CD4-positive, alpha-beta T cell (primary cell): ENCODE results near the gene TWF2. TPM values are rescaled to one million over a fixed set of nuclear protein-coding genes. Genes with fewer than 3 reads are reported as not detected.

Experiments
- ATAC-seq: fragments of 200-7000 bp; cut with Tn5 transposase; one replicate; pipeline ENCODE4 v1.10.0; 2022; ENCODE audit warnings: mild to moderate bottlenecking; ENCODE audit not compliant: poor library complexity
- CTCF ChIA-PET: fragments of 350-600 bp; sonication (Branson Sonifier 250); formaldehyde crosslinking; loops from one replicate; lab custom pipeline; 2021; ENCODE audit warnings: antibody characterized with exemption, inconsistent platforms; lab: Charles Lee
- POLR2A ChIA-PET: fragments of 350-600 bp; sonication (Branson Sonifier 250); formaldehyde crosslinking; loops from one replicate; lab custom pipeline; 2021; ENCODE audit warnings: antibody characterized with exemption, inconsistent platforms; lab: Charles Lee
- DNase-seq, 14 experiments: peaks; one replicate each; pipeline ENCODE4 v3.0.0-alpha.2; 2013 to 2020; ENCODE audit warnings: mixed read lengths in 2 of 14
- H3K27ac ChIP-seq, 2 donors: one replicate each; pipeline versions ENCODE4 v1.5.1 to v1.7.0; 2013; ENCODE audit warnings: low read length in 2 of 2, low read depth in 1 of 2, mild to moderate bottlenecking in 1 of 2
- H3K27me3 ChIP-seq, 2 experiments: 1 replicate in 1 of 2; 2 replicates in 1 of 2; pipeline versions ENCODE4 v1.6.1 to v1.7.0; 2013; ENCODE audit warnings: low read length in 2 of 2, control low read depth in 1 of 2, mild to moderate bottlenecking in 1 of 2, moderate library complexity in 1 of 2; ENCODE audit not compliant: insufficient read depth in 2 of 2, control insufficient read depth in 1 of 2
- H3K36me3 ChIP-seq: one replicate; pipeline ENCODE4 v1.6.1; 2013; ENCODE audit warnings: low read length, control low read depth; ENCODE audit not compliant: insufficient read depth
- H3K4me1 ChIP-seq: one replicate; pipeline ENCODE4 v1.6.1; 2013; ENCODE audit warnings: low read length, control low read depth; ENCODE audit not compliant: insufficient read depth
- H3K4me3 ChIP-seq: one replicate; pipeline ENCODE4 v1.5.1; 2013; ENCODE audit warnings: mild to moderate bottlenecking, low read length, moderate library complexity
- H3K9me3 ChIP-seq, 2 experiments: 1 replicate in 1 of 2; 2 replicates in 1 of 2; pipeline versions ENCODE4 v1.6.1 to v1.7.0; 2013; ENCODE audit warnings: low read length in 2 of 2, mild to moderate bottlenecking in 2 of 2, control low read depth in 1 of 2, moderate library complexity in 1 of 2; ENCODE audit not compliant: control insufficient read depth in 1 of 2, insufficient read depth in 1 of 2
- H3K27ac Mint-ChIP-seq: one replicate; pipeline ENCODE4 v1.8.0; 2020; ENCODE audit warnings: mixed read lengths
- H3K27me3 Mint-ChIP-seq: one replicate; pipeline ENCODE4 v1.8.0; 2021; ENCODE audit warnings: mixed read lengths
- H3K36me3 Mint-ChIP-seq: one replicate; pipeline ENCODE4 v1.8.0; 2021; ENCODE audit warnings: low read depth, mixed read lengths
- H3K4me1 Mint-ChIP-seq: one replicate; pipeline ENCODE4 v1.8.0; 2021; ENCODE audit warnings: low read depth, mixed read lengths
- H3K4me3 Mint-ChIP-seq: one replicate; pipeline ENCODE4 v1.8.0; 2020; ENCODE audit warnings: mild to moderate bottlenecking, mixed read lengths
- H3K9me3 Mint-ChIP-seq: one replicate; pipeline ENCODE4 v1.8.0; 2020; ENCODE audit warnings: mixed read lengths
- CTCF ChIP-seq: fragments of 200-600 bp; IDR thresholded peaks from one replicate; pipeline ENCODE4 v1.8.0; 2022; ENCODE audit warnings: antibody characterized with exemption, mild to moderate bottlenecking
- intact Hi-C, 2 experiments: fragments of 100-400 bp; cut with DNase I in 1 of 2; cut with micrococcal nuclease in 1 of 2; formaldehyde crosslinking; loops; one replicate each; pipeline versions ENCODE4 v1.15.1 to v1.9.0; 2023 to 2025; cut with DNase I, micrococcal nuclease
- microRNA-seq: library from miRNA; unstranded; fragments of <30 nt; microRNA quantifications from one replicate; pipeline ENCODE4 v1.2.0, GENCODE V29; 2021; ENCODE audit warnings: borderline microRNAs expressed, borderline replicate concordance
- total RNA-seq, 174 experiments: library from RNA in 2 of 174; stranded (reverse) in 2 of 174; gene quantifications; one replicate each; pipeline ENCODE4 v1.2.3 and lab custom pipeline; 2021 to 2026

The TWF2 gene
- total RNA-seq, 2 experiments from 2014 or later = 17.4 to 21.7 TPM

- no peaks in the 10 kb centered on the region for H3K36me3 Mint-ChIP-seq
- POLR2A ChIA-PET = no interaction called here
Measured at GRCh38 chr3:52181543-52181942, 57.4 kb downstream of the TWF2 start.

More at GRCh38 chr3:52181543-52181942, 57.4 kb downstream of the TWF2 start:
- H3K27me3 ChIP-seq = no peaks in the 10 kb centered on the region
- no peaks in the 10 kb centered on the region for H3K36me3 ChIP-seq
- no peak overlapping the region for H3K4me3 Mint-ChIP-seq
- peaks cover 16% of the 10 kb centered on the region for H3K4me1 ChIP-seq
- intact Hi-C loops = no loop called here
- no peaks in the 10 kb centered on the region for H3K4me1 Mint-ChIP-seq
- no peak for DNase-seq
- TF ChIP-seq CTCF = no peak
- no peaks in the 10 kb centered on the region for H3K9me3 ChIP-seq
- H3K27ac ChIP-seq = no peak overlapping the region
- no peaks in the 10 kb centered on the region for H3K27me3 Mint-ChIP-seq
- ATAC-seq = no peak
- H3K9me3 Mint-ChIP-seq = no peaks in the 10 kb centered on the region
- CTCF ChIA-PET = interaction anchor here (0.5 to 1.3 kb wide), 2 partner anchors 23 to 38 kb away, joined by 3 read pairs; no protein-coding TSS in a partner anchor
- H3K4me3 ChIP-seq = no peak overlapping the region
- H3K27ac Mint-ChIP-seq = no peak overlapping the region

Small RNA genes lying within 50 kb of the gene (microRNA-seq; reads per million reads assigned to microRNA genes)
- gene MIRLET7G = 386,313 reads per million, percentile 100 among the genes with 10 or more reads in this experiment

Other genes starting within 250 kb of the TWF2 start
- 1,000 to 10,000 TPM; 1,843 to 1,901 TPM for gene RPL29, start 243.3 kb downstream of the TWF2 start, total RNA-seq
- gene DUSP7, start 182.6 kb downstream of the TWF2 start, total RNA-seq = 1 to 10 TPM; 4.8 to 5.2 TPM
- under 1 TPM; 0.22 to 0.39 TPM for gene POC1A, start 84.7 kb downstream of the TWF2 start, total RNA-seq
- 1 to 10 TPM; 6.0 to 7.0 TPM for gene ALAS1, start 41.0 kb downstream of the TWF2 start, total RNA-seq
- under 1 TPM; 0.08 to 0.17 TPM for gene TLR9, start 13.5 kb downstream of the TWF2 start, total RNA-seq
- gene PPM1M, start 6.6 kb upstream of the TWF2 start, total RNA-seq = 10 to 100 TPM; 36.7 to 40.2 TPM
- 100 to 1,000 TPM; 114 TPM for gene WDR82, start 39.5 kb upstream of the TWF2 start, total RNA-seq
- 10 to 100 TPM; 24.4 to 24.6 TPM for gene GLYCTK, start 48.7 kb upstream of the TWF2 start, total RNA-seq
- 10 to 100 TPM; 49.7 to 50.7 TPM for gene DNAH1, start 77.2 kb upstream of the TWF2 start, total RNA-seq
- 100 to 1,000 TPM; 149 to 157 TPM for gene BAP1, start 170.8 kb upstream of the TWF2 start, total RNA-seq
- gene PHF7, start 171.5 kb upstream of the TWF2 start, total RNA-seq = 10 to 100 TPM; 13.3 to 13.8 TPM
- under 1 TPM; 0.34 to 0.69 TPM for gene SEMA3G, start 205.9 kb upstream of the TWF2 start, total RNA-seq
- gene TNNC1, start 214.9 kb upstream of the TWF2 start, total RNA-seq = 1 to 10 TPM; 5.3 to 6.6 TPM
- 100 to 1,000 TPM; 160 to 163 TPM for gene NISCH, start 216.4 kb upstream of the TWF2 start, total RNA-seq